ENCODE data around the gene ANKFY1.

The ANKFY1 gene

DNA sequence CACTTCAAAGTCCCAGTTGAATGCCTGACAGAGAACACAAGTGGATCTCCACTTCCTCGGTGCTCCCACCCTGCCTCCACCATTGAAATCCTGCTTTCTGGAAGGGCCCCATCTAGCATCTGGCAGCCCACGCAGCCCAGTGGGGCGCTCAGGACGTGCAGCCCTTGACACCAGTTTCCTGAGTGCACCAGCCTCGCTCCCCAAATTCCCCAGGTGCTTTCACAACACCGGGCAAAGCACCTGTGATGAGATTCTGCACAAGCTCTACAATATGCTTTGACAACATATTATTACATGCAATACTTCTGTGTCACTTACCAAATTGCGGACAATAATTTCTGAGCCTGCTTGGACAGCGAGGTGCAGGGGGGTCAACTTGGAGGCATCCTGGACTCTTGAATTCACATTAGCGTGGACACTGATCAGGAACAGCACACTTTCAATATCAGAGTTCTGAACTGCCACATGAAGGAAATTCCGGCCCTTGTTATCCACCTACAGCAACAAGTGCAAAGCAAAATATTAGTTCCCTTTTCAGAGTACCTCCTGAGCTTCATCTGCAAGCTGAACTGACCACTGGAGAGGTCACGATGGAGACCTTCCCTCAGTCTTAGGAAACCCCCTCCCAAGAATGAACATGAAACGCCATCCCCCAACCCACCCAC, 86.8 kb downstream of the ANKFY1 start:
- no peak for DNase-seq

DNA sequence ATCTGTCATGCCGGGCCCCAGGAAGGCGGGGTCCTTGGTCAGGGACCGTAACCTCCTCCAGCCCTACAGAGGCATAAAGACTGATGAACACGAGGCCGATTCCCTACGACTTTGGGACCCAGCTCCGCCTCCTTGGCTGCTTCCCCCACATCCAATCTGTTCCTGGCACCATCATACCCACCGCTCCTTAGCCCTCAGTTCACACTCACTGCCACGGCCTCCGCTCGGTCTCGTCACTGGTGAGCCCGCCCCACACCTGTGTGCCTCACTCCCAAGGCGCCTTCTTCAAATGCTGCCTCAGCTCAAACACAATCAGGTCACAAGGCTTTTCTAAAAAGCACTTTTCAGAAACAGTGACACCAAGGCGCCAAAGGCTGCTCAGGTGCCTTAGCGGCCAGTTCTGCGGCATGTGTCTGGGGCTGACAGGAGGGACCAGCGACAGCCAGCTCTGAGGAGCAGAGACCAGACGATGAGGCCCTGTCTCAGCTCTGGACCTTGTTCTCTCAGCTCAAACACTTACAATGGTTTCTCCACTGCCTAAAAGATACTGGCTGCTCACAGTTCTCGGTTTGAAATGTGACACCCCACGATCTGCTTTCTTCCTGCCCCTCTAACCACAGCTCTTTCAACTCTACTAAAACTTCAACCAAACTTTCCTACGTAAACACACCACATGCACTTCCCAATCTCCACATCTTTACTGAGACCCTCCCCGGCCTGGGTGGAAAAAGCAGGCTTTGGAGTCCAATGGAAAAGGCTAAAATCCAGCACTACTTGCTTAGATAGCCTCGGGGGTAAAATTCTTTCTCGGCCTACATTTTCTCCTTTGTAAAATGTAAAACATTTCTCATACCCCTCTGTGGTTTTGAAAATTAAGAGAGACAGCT, 87.6 kb downstream of the ANKFY1 start:
- no peak for DNase-seq

DNA sequence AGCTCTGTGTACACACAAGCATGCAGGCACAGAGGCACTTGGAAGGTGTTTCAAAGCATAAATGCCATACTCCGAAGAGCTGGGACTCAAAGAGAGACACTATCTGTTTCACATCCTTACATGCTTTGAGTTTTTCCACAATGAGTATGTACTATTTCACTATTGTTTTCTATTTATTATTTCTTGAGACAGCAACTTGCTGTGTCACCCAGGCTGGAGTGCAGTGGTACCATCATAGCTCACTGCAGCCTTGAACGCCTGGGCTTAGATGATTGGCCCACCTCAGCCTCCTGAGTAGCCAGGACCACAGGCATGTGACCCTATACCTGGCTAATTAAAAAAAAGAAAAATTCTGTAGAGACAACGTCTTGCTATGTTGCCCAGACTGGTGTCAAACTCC, 89.2 kb downstream of the ANKFY1 start:
- DNase-seq, result no peak

DNA sequence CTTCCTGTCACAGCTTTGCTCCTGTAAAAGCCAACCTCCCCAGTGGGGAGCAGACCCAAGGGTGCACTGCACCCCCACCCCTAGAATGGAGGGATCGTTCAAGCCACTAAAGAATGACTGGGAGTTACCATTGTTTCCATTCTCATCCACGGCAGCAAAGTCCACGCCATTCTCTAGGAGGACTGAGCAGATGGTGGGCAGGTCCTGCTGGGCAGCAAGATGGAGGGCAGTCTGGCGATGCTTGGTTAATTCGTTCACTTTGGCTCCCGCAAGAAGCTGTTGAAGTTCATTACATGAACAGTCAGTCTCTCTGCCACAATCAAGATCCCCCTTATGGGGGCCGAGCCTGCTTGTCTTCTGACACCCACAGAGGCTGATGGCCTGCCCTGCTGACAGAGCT, 90.0 kb downstream of the ANKFY1 start:
- DNase-seq, result no peak

DNA sequence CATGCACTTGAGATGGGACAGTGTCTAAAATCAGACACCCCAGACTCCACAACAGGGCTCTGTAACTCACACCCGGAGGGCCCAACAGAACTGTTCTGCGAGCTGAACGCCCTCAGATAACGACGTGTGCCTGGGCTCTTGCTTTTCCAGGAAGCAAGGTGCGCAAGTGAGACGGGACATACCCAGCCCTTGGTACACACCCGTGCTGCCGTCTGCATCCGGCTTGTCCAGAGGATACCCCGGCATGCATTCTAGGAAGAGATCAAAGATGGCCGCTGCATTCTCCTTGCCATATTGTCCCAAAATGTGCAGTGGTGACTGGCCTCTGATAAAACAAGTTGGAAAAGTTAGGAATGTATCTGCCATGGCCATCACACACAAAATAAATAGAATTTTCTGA, 91.4 kb downstream of the ANKFY1 start:
- DNase-seq, result no peak

DNA sequence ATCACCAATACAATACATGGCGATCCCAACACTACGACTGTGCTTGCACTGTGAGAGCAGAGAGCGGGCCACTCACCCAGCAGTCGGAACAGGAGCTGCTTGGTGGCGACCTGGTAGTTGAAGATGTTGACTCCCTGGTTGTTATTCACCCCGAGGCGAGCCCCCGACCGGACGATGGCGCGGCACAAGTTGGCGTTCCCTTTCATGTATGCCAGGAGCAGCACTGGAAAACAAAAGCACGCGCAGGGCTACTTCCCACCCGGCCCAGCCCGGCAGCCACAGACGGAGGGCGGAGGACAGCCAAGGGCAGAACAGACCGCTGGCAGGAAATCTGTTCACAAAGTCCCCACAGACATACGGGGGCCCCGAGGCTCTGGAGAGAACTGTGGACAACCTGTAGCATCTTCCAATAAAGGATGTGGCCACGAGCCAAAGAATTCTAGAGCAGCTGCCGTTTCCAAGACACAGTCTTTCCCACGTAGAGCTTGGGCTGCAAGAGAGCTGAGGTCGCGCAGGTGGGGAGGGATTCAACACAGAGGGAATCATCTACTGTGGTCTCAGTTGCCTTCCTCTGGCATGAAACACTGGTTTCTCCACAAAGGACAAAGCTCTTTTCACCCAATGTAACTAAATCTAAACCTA, 93.0 kb downstream of the ANKFY1 start:
- DNase-seq, result no peak

DNA sequence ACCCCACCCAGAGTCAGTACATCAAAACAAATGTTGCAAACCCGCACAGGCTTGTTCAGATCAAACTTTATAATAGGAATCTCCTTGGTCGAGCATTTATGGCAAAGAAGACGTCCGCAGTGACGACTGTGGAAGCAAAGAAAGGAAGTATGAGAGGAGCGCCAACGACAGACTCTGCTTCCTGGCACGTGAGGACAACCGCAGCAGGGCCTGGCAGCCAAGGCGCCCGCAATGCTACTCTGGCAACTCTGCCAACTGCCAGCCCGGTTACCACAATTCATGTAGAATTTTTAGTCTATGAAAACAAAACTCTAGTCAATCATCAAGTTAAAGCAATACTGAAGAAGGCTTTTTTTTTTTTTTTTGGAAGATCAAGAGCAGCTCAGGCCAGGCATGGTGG, 96.0 kb downstream of the ANKFY1 start:
- no peak for DNase-seq

DNA sequence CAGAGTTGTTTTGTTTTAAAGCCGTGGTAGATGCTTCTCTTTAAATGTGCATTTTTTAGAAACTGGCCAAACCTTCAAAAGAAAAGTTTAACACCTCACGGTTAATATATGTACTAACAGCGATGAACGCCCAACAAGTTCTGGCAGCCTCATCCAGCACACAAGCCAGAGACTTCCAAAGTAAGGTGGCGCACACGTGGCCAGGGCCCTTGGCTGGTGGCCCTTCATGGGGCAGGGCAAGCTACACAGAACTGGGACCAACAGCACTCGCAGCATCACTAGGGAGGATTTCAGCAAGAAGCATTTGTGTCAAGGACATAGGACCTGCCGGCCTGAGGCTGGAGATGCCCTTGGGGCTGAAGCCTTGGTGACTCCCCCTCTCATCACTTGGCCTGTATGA, 97.4 kb downstream of the ANKFY1 start:
- no peak for DNase-seq

DNA sequence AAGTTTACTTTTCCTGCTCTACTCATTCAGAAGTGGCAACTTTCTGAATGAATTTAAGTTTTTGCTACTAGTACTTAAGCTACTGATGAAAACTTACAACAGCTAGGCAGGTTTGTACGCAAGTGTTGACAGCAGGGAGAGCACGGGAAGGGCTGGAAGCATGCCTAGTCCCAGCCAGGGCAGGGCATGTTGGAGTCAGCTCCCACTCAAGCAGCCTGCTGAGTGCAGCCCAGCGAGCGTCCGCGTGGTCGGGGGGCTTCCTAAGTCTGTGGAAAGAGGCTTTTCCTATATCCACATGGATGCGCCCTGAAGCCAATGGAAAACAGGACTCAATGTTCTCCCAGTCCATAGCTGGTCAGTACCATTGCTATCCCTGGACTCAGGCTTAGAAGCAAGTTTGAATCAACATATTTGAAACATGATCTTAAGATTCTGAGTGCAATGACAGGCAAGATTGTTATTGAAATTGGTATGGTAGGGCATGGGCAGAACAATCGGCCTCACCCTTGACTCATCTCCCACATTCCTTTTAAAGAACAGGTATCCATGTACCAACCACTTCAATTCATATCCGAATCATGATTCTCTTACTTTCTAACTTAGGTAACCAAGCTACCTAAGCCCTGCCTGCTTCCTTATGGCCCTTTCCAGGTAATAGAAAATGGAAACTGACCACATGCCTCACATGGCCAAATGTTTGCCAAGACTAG, 98.3 kb downstream of the ANKFY1 start:
- DNase-seq, result no peak

DNA sequence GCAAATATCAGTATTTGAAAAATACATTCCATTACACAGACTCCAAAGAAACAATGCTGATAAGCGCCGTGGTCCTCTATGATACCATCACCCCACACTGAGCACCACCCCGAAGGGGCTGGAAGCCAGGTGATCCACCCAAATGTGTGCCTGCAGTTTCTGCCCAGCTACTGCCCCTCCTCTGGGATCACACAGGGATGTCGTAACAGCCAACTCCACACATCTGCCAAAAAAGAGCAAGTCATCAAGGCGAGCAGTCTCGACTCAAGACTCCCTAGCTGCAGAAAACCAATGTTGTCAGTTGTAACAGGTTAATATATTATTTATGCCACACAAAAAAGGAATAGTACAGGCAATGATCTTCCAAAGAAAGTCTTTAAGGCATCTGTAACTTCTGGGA, 99.8 kb downstream of the ANKFY1 start:
- no peak for DNase-seq

DNA sequence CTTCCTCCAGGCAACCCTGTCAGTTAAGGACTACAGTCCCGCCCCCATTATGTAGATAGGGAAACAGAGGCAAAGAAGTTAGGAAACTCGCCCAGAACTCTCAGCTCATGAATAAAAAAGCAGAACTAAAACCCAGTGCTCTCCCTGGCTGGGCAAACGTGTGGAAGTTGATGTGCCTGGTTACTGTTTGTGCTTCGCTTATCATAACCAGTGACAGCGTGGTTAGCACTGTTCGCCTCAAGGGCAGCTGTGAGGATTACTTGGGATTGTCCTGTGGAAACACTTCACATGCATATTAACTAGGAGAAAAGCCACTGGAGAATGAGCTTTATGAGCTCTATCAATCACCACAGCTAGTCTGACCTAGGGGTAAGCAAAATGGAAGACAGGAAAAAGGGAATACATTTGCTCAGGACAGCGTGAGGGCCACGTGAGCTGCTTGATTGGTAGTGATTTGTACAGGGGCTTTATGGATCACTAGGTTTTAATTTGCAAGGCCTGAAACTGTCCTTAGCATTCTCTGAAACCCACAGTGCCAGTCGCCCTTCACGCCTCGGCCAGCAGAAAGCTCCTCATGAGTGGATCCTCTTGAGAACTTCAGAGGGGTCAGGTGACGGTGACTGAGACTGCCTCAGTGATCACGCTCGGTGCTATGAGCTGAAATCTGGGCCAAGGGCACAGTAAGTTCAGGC, 100.9 kb downstream of the ANKFY1 start:
- no peak for DNase-seq

DNA sequence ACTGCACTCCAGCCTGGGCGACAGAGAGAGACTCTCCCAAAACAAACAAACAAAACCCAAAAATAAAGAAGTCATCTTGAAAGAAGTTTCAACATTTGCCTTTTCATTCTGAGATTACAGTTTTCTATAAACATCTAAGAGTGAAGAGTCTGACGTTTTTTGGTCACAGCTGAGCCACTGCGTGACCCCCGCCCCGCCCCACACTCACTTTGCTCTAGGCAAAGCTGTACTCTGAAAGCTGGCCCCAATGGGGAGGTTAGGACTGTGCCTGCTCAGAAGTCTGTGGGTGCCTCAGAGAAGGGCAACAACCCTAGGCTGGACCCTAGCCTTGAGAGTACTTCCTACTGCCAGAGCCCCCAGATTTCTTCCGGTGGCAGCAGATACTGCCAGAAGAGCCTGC, 101.5 kb downstream of the ANKFY1 start:
- no peak for DNase-seq

DNA sequence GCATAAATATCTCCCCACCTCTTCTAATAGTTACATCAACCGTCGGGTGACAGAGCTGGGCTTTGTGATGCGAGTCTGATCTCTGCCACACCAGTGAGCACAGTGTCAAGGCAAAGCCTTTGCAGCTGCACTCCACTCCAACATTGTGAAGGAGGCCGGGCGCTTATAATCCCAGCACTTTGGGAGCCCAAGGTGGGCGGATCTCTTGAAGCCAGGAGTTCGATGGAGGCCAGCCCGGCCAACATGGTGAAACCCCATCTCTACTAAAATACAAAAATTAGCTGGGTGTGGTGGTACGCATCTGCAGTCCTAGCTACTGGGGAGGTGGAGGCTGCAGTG, 101.8 kb downstream of the ANKFY1 start:
- no peak for DNase-seq

DNA sequence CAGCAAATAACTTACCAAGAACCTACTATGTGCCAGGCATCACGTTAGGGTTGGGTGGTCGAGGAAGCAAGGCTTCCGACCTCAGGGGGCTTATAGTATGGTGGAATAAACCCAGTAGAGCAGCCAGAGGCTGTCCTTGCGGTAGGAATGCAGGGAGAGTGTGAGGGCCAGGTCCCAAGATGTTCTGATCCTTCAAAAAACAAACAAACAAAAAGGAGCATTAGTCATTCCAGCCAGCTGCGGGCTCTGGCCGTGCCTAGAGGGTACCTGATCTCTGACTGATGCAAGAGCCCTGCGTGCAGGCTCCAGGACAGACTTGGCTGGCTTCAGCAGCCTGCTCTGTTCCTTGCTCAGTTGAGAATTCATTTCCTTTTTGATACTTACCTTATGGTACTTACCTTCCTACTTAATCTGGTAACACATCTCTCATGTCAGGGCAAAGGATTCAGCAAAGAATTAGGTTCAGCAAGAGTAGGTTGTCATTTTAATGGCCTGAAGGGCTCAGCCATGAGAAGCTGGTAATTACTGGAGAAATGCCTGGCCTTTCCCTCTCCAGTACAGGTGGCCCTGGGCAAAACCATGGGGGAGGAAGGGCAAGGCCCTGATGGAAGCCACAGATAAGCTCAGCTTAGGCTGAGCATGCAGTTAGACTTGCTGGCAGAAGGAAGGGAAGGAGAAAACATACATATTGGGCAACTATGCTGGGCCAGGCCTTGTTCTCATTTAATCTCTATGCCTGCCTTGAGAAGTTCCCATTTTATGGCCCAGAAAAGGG, 102.4 kb downstream of the ANKFY1 start:
- peak; percentile 14 for DNase-seq

DNA sequence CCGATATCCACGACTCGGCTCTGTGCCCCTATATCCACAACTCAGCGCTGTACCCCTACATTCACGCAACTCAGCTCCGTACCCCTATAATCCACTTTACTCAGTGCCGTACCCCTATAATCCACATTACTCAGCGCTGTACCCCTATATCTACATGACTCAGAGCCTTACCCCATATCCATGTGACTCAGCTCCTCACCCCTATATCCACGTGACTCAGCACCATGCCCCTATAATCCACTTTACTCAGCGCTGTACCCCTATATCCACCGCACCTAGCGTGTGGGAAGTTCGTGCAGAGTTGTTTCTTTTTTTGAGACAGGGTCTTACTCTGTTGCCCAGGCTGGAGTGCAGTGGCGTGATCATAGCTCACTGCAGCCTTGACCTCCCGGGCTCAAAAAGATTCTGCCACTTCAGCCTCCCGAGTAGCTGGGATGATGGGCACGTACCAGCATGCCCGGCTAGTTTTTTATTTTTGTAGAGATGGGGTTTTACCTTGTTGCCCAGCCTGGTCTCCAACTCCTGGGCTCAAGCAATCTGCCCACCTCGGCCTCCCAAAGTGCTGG, 103.4 kb downstream of the ANKFY1 start:
- no peak for DNase-seq

DNA sequence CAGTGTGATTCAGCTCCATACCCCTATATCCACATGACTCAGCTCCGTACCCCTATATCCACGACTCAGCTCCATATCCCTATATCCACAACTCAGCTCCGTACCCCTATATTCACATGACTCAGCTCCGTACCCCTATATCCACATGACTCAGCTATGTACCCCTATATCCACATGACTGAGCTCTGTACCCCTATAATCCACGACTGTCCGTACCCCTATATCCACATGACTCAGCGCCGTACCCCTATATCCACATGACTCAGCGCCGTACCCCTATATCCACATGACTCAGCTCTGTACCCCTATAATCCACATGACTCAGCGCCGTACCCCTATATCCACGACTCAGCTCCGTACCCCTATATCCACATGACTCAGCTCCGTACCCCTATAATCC, 104.0 kb downstream of the ANKFY1 start:
- DNase-seq, result no peak

DNA sequence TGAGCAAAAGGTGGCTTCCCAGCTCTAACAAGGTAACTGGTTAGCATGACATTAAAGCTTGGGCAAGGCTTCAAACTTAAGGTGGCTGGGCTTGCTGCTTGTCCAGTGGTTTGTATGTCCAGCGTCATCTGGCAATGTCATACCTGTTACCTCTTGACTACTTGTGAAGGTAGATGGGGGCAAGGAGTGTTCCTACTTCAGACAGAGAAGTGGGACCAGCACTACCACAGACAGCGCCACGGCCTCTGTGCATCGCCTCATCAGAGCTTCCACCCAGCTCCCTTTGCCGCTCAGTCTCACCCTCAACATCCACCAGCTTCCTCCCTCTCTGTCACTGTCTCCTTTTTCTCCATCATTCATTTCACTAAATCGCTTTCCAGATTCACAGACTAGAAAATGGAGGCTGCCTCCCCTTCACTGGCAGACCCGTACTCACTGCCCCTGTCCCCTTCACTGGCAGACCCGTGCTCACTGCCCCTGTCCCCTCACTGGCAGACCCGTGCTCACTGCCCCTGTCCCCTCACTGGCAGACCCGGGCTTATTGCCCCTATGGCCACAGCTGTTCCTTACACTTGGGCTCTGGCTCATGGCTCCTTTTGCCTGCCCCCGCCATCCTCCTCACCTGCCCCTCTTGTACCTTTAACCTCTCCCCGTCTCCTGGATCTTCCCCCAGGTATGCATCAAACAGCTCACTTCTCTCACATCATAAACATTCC, 106.0 kb downstream of the ANKFY1 start:
- no peak for DNase-seq

DNA sequence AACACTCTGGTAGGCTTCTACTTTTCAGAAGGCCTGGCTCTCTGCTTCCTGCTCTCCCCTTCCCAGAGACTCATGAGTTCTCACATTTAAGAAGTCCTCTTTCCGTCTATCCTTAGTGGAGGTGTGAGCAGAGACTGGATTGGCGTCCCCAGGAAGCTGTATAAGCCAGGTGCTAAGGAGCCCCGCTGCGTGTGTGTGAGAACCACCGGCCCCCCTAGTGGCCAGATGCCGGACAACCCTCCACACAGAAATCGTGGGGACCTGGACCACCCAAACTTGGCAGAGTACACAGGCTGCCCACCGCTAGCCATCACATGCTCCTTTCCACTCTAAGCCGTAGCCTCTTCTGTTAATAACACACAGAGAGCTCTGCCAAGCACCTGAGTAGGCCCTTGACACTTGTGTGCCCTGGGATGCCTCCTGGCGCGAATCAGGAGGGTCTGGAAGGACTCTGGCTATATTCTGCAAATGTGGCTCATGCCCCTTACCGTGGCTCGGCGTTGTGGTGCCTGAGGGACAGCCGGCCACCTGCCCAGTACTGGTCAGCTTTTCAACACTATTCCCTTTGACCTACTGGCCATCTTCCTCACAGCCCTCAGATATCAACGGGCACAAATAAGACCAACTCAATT, 106.9 kb downstream of the ANKFY1 start:
- DNase-seq, result no peak

DNA sequence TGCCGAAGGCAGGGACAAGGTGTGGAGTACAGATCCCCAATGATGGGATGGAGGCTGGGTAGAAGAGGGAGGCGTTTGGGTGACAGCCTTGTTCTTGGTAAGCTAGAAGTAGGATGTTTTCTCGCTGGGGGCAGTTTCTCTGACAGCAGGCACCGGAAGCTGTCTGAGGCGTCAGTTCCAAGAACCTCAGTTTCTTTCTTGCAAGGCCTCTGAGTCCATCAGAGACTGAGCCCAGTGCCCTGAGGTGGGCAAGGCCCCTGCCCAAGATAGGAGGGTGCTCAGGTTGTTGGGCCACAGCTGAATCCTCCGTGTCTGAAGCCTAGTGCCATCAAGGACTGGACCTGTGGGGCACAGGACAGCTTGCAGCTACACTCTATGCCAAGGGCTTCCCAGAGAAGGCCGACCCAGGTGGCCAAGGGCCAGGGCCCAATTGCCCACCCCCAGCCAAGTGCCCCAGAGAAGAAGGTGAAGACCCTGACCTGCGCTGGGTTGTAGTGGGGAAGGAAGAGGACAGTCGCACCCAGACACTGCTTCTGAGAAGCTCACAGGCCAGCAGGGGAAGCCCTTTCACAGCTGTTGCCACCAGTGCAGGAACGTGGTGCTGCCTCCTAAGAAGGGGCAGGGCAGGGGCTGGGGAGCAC, 107.7 kb downstream of the ANKFY1 start:
- DNase-seq, result no peak

DNA sequence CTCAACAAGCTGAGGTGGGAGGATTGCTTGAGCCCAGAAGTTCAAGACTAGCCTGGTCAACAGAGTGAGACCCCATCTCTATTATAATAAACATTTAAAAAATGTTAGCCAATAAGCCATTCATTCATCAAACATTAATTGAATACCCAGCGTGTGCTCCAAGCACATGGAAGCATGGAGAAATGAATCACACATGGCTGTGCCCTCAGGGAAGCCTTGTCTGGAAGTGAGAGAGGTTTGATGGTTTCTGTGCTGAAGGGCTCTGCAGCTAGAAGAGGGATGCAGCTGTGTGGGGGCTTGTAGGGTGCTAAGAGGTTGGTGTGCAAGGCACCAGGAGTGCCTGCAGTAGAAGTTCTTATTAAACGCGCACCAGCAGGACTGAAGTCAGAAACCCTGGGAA, 109.6 kb downstream of the ANKFY1 start:
- no peak for DNase-seq
